ENCODE data around the gene ANKRD53. TPM values are rescaled to one million over a fixed set of nuclear protein-coding genes. Genes with fewer than 3 reads are reported as not detected.

Gene ANKRD53
- polyA plus RNA-seq, 2 donors: 0.35 to 1.0 TPM

- H3K4me1 ChIP-seq (ENCODE audit: control insufficient read depth in 2 of 2, insufficient read depth in 2 of 2, low read length in 1 of 2): no peaks in the 10 kb centered on the region
- H3K36me3 ChIP-seq (ENCODE audit: control insufficient read depth in 2 of 2, insufficient read depth in 2 of 2, low read length in 1 of 2): no peaks in the 10 kb centered on the region
- no peak overlapping the region for H3K27ac ChIP-seq (ENCODE audit: low read depth in 2 of 2, low read length in 1 of 2)
- H3K9me3 ChIP-seq (ENCODE audit: control insufficient read depth in 2 of 2, insufficient read depth in 1 of 2, low read depth in 1 of 2, low read length in 1 of 2): no peaks in the 10 kb centered on the region
- WGBS, 2 donors: 91 to 94% methylated on average over 6 of the region's 6 CpGs
- H3K4me3 ChIP-seq (ENCODE audit: low read depth in 1 of 2, low read length in 2 of 2): no peak overlapping the region
- H3K27me3 ChIP-seq (ENCODE audit: control insufficient read depth in 1 of 2, insufficient read depth in 2 of 2, low read length in 2 of 2): no peaks in the 10 kb centered on the region
These were observed 19.7 kb upstream of the ANKRD53 start for GRCh38 chr2:70958759-70959158.

GRCh38 chr2:70959271-70959761 is 19.1 kb upstream of the ANKRD53 start:
- Histone ChIP-seq H3K36me3 (ENCODE audit: control insufficient read depth in 2 of 2, insufficient read depth in 2 of 2, low read length in 1 of 2) (no peaks in the 10 kb centered on the region), H3K4me1 (ENCODE audit: control insufficient read depth in 2 of 2, insufficient read depth in 2 of 2, low read length in 1 of 2) (no peaks in the 10 kb centered on the region)
- WGBS, 2 donors: 94% methylated on average over 8 to 9 of the region's 9 CpGs

DNA sequence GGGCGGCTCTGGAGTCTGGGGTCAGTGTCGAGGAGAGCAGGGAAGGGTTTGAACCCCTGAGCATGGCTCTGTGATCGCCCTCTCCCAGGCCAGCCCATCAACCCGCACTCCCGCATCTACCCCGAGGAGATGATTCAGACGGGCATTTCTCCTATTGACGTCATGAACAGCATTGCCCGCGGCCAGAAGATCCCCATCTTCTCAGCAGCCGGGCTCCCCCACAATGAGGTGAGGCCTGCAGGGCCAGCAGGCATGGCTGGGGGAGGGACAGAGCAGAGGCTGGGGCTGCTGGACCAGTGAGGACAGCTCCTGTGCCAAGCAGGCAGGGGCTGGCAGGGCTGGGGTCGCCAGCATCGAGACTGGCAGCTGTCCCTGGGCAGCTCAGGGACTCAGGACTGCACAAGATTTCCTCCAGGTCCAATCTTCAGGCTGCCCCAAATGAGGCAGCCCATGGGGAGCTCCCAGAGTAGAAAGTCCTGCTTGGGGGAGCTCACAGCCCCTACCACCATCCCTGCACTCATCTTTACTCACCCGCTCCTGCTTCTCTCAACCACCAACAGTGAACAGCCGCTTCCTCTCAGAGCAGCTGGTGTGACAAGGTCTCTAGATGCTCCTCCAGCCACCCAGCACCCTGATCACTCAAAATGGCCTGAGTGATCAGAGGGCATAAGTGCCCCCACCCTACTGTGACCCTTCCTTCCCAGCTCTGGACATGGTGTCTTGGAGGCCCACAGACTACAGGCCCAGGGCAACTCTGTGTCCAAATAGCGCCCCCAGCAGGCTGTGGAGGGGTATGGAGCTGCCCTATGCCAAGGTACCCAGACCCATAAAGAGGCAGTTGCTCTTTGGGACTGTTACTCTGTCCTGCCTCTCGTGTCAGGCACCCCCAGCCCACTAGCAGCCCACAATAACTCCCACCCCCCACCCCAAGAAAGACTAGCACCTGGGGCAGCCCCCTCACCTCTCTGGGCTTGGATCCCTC is 18.3 kb upstream of the ANKRD53 start:
- H3K36me3 ChIP-seq (ENCODE audit: control insufficient read depth in 2 of 2, insufficient read depth in 2 of 2, low read length in 1 of 2): no peaks in the 10 kb centered on the region
- WGBS, 2 donors: 87 to 89% methylated on average over 17 of the region's 17 CpGs
- no peaks in the 10 kb centered on the region for H3K27me3 ChIP-seq (ENCODE audit: control insufficient read depth in 1 of 2, insufficient read depth in 2 of 2, low read length in 2 of 2)
- no peak overlapping the region for H3K4me3 ChIP-seq (ENCODE audit: low read depth in 1 of 2, low read length in 2 of 2)
- H3K9me3 ChIP-seq (ENCODE audit: control insufficient read depth in 2 of 2, insufficient read depth in 1 of 2, low read depth in 1 of 2, low read length in 1 of 2): no peaks in the 10 kb centered on the region
- no peaks in the 10 kb centered on the region for H3K4me1 ChIP-seq (ENCODE audit: control insufficient read depth in 2 of 2, insufficient read depth in 2 of 2, low read length in 1 of 2)
- H3K27ac ChIP-seq (ENCODE audit: low read depth in 2 of 2, low read length in 1 of 2): no peak overlapping the region

More at GRCh38 chr2:70959271-70959761, 19.1 kb upstream of the ANKRD53 start:
- Histone ChIP-seq H3K27me3 (ENCODE audit: control insufficient read depth in 1 of 2, insufficient read depth in 2 of 2, low read length in 2 of 2) (no peaks in the 10 kb centered on the region), H3K4me3 (ENCODE audit: low read depth in 1 of 2, low read length in 2 of 2) (no peak overlapping the region), H3K27ac (ENCODE audit: low read depth in 2 of 2, low read length in 1 of 2) (no peak overlapping the region), H3K9me3 (ENCODE audit: control insufficient read depth in 2 of 2, insufficient read depth in 1 of 2, low read depth in 1 of 2, low read length in 1 of 2) (no peaks in the 10 kb centered on the region)

DNA sequence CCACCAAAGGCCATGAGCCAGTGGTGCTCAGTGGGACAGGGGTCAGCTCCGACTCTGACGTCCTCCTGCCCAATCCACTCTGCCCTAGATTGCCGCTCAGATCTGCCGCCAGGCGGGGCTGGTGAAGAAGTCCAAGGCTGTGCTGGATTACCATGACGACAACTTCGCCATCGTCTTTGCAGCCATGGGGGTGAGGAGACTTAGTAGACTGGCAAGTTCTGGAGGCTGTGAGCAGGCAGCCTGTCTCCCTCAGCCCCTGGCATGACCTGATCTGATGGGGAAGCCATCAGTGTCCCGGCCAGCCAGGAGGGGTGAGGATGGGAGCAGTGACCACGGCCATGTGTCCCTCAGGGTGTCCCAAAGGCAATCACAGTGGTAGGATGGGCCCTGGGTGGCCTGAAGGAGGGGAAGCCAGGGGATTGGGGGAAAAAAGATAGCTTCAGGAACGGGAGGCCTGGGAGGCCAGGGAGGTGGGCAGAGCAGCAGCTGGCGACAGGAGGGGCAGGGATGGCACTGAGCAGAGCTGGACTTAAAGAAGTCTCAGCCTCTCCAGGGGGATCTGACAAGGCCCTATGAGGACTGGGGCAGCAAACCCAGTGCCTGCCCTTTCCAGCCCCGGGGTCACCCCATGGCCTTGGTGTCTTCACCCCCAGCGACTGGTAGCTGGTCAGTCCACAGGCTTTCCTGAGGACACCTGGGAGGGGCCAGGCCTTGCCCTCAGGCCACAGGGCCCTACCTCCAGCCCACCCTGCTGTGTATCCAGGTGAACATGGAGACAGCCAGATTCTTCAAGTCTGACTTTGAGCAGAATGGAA is 17.4 kb upstream of the ANKRD53 start:
- Histone ChIP-seq H3K27ac (ENCODE audit: low read depth in 2 of 2, low read length in 1 of 2) (no peak overlapping the region), H3K4me1 (ENCODE audit: control insufficient read depth in 2 of 2, insufficient read depth in 2 of 2, low read length in 1 of 2) (no peaks in the 10 kb centered on the region), H3K4me3 (ENCODE audit: low read depth in 1 of 2, low read length in 2 of 2) (no peak overlapping the region), H3K27me3 (ENCODE audit: control insufficient read depth in 1 of 2, insufficient read depth in 2 of 2, low read length in 2 of 2) (no peaks in the 10 kb centered on the region), H3K36me3 (ENCODE audit: control insufficient read depth in 2 of 2, insufficient read depth in 2 of 2, low read length in 1 of 2) (no peaks in the 10 kb centered on the region), H3K9me3 (ENCODE audit: control insufficient read depth in 2 of 2, insufficient read depth in 1 of 2, low read depth in 1 of 2, low read length in 1 of 2) (no peaks in the 10 kb centered on the region)
- WGBS, 2 donors: 76% methylated on average over 14 of the region's 14 CpGs

DNA sequence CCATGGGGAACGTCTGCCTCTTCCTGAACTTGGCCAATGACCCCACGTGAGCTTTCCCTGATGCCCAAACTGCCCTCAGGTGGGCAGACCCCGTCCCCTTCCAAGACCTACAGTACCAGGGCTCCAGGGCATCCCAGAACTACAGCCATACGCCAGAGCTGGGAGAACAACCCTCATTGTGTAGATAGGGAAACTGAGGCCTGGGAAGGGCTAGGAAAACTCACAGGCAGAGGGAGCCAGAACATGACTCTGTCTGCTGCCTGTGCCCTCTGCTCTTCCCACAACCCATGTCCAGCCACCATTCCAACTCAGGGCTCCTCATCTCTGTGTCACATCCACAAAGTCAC is 16.8 kb upstream of the ANKRD53 start:
- H3K4me1 ChIP-seq (ENCODE audit: control insufficient read depth in 2 of 2, insufficient read depth in 2 of 2, low read length in 1 of 2): no peaks in the 10 kb centered on the region
- H3K4me3 ChIP-seq (ENCODE audit: low read depth in 1 of 2, low read length in 2 of 2): no peak overlapping the region
- no peaks in the 10 kb centered on the region for H3K36me3 ChIP-seq (ENCODE audit: control insufficient read depth in 2 of 2, insufficient read depth in 2 of 2, low read length in 1 of 2)
- H3K27ac ChIP-seq (ENCODE audit: low read depth in 2 of 2, low read length in 1 of 2): no peak overlapping the region
- H3K27me3 ChIP-seq (ENCODE audit: control insufficient read depth in 1 of 2, insufficient read depth in 2 of 2, low read length in 2 of 2): no peaks in the 10 kb centered on the region
- H3K9me3 ChIP-seq (ENCODE audit: control insufficient read depth in 2 of 2, insufficient read depth in 1 of 2, low read depth in 1 of 2, low read length in 1 of 2): no peaks in the 10 kb centered on the region
- WGBS, 2 donors: 79 to 89% methylated on average over 4 of the region's 4 CpGs

DNA sequence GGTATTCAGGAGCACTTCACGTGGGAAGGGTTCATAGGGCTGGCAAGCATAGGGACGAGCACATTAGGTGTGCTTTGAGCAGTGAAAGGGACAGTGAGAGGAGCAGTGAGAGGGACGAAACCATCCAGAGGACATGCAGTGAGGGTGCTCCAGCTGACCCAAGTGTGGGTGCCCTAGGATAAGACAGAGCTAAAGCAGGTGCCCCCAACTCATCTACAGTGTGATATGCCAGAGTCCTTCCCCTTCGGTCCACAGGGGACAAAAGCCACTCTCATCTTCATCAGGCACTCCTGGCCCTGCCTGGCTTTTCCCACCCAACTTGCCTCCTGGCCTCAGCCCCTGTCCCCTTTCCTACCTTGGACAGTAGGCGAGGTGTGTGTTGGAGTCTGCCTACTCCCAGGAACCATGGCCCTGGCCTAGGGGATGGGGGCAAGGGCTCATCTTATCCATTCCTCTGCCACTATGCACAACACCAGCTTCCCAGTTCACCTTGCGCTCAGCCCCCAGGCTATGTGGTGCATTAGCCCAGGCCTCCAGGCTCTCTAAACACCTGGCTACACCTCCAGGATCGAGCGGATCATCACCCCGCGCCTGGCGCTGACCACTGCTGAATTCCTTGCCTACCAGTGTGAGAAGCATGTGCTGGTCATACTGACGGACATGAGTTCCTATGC is 16.1 kb upstream of the ANKRD53 start:
- H3K36me3 ChIP-seq (ENCODE audit: control insufficient read depth in 2 of 2, insufficient read depth in 2 of 2, low read length in 1 of 2): no peaks in the 10 kb centered on the region
- no peak overlapping the region for H3K27ac ChIP-seq (ENCODE audit: low read depth in 2 of 2, low read length in 1 of 2)
- 82 to 85% methylated on average over 12 of the region's 12 CpGs for WGBS, 2 donors
- H3K4me3 ChIP-seq (ENCODE audit: low read depth in 1 of 2, low read length in 2 of 2): no peak overlapping the region
- H3K9me3 ChIP-seq (ENCODE audit: control insufficient read depth in 2 of 2, insufficient read depth in 1 of 2, low read depth in 1 of 2, low read length in 1 of 2): no peaks in the 10 kb centered on the region
- H3K4me1 ChIP-seq (ENCODE audit: control insufficient read depth in 2 of 2, insufficient read depth in 2 of 2, low read length in 1 of 2): no peaks in the 10 kb centered on the region
- no peaks in the 10 kb centered on the region for H3K27me3 ChIP-seq (ENCODE audit: control insufficient read depth in 1 of 2, insufficient read depth in 2 of 2, low read length in 2 of 2)

DNA sequence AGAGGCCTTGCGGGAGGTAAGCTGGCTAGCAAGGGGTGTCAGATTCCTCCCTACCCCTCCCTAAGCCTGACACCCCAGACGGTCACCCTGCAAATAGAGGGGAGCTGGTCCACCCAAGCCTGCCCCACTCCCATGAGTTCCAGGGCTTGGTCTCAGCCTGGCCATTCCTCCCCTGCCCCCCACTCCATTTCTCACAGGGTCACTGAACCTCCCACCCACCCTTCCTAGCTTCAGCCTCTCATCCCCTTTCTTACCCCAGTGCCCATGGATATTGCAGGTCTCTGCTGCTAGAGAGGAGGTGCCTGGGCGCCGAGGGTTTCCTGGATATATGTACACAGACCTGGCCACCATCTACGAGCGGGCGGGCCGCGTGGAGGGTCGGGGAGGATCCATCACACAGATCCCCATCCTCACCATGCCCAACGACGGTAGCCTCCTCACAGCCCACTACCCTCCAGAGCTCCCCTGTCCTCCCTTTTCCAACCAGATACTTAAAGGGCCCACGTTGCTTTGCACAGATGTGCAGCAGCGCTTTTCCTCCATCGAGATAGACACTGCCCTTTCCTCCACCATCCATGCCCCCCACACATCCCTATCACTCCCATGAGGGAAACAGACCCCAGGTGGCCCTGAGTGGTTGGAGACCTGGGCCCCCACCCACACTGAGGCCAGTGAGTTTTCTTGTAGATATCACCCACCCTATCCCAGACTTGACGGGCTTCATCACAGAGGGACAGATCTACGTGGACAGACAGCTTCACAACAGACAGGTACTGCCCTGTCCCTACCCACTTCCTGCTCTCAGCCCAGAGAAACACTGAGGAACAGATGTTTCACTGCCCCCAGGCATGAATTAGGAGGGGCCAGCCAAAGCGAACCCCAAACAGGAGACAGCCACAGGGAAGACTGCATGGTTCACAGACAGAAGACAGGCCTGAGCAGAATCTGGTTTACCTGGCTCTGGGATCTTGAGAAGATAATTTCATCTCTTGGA is 15.2 kb upstream of the ANKRD53 start:
- H3K27ac ChIP-seq (ENCODE audit: low read depth in 2 of 2, low read length in 1 of 2): no peak overlapping the region
- H3K4me1 ChIP-seq (ENCODE audit: control insufficient read depth in 2 of 2, insufficient read depth in 2 of 2, low read length in 1 of 2): no peaks in the 10 kb centered on the region
- H3K9me3 ChIP-seq (ENCODE audit: control insufficient read depth in 2 of 2, insufficient read depth in 1 of 2, low read depth in 1 of 2, low read length in 1 of 2): no peaks in the 10 kb centered on the region
- 64 to 70% methylated on average over 18 of the region's 18 CpGs for WGBS, 2 donors
- H3K36me3 ChIP-seq (ENCODE audit: control insufficient read depth in 2 of 2, insufficient read depth in 2 of 2, low read length in 1 of 2): no peaks in the 10 kb centered on the region
- no peak overlapping the region for H3K4me3 ChIP-seq (ENCODE audit: low read depth in 1 of 2, low read length in 2 of 2)
- no peaks in the 10 kb centered on the region for H3K27me3 ChIP-seq (ENCODE audit: control insufficient read depth in 1 of 2, insufficient read depth in 2 of 2, low read length in 2 of 2)

DNA sequence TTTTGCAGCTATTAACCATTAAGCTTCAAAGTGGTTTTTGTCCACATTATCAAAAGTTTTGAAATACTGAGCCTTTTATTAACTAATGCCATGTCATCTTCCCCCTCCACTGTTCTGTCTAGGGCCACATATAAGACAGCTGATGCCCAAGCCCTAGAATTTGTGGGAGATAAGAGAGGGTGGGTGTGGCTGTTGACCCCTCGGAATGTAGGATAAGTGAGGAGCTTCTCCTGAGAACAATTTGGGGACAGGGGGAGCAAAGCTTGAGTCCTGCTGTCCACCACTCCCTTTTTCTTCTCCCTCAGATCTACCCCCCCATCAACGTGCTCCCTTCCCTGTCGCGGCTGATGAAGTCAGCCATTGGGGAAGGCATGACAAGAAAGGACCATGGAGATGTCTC is 14.3 kb upstream of the ANKRD53 start:
- WGBS, 2 donors: 61 to 67% methylated on average over 4 of the region's 4 CpGs
- Histone ChIP-seq H3K27me3 (ENCODE audit: control insufficient read depth in 1 of 2, insufficient read depth in 2 of 2, low read length in 2 of 2) (no peaks in the 10 kb centered on the region), H3K27ac (ENCODE audit: low read depth in 2 of 2, low read length in 1 of 2) (no peak overlapping the region)

More for the DNA sequence above, 14.3 kb upstream of the ANKRD53 start:
- no peaks in the 10 kb centered on the region for H3K9me3 ChIP-seq (ENCODE audit: control insufficient read depth in 2 of 2, insufficient read depth in 1 of 2, low read depth in 1 of 2, low read length in 1 of 2)
- H3K4me1 ChIP-seq (ENCODE audit: control insufficient read depth in 2 of 2, insufficient read depth in 2 of 2, low read length in 1 of 2): no peaks in the 10 kb centered on the region
- H3K4me3 ChIP-seq (ENCODE audit: low read depth in 1 of 2, low read length in 2 of 2): no peak overlapping the region
- H3K36me3 ChIP-seq (ENCODE audit: control insufficient read depth in 2 of 2, insufficient read depth in 2 of 2, low read length in 1 of 2): no peaks in the 10 kb centered on the region
